Esophagus mucosa (tissue), 1 donor: ENCODE data around the gene LUZP4. TPM values are rescaled to one million over a fixed set of nuclear protein-coding genes. Genes with fewer than 3 reads are reported as not detected.
"Not testable (repeated sequence)": the region's sequence is repeated elsewhere in the genome, so short reads cannot be mapped to it uniquely, and the experiment has no call there.

Source experiments
- ATAC-seq: fragments of 200-7000 bp; cut with Tn5 transposase; one replicate; pipeline ENCODE4 v1.9.1; 2020
- total RNA-seq: library from RNA; stranded (reverse); gene quantifications from one replicate; pipeline ENCODE4 v1.2.4, GENCODE V29; 2023
- donor health status: DM: yes; HTN: yes; CAD: no.

The LUZP4 gene, protein sequence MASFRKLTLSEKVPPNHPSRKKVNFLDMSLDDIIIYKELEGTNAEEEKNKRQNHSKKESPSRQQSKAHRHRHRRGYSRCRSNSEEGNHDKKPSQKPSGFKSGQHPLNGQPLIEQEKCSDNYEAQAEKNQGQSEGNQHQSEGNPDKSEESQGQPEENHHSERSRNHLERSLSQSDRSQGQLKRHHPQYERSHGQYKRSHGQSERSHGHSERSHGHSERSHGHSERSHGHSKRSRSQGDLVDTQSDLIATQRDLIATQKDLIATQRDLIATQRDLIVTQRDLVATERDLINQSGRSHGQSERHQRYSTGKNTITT
- total RNA-seq = not detected

GRCh38 chrX:115289465-115289864, at the start of gene LUZP4:
TSS of gene LUZP4 (plus strand) at chrX:115289715. CDS start at chrX:115289760, 45 bp downstream.
- no peak for ATAC-seq

DNA sequence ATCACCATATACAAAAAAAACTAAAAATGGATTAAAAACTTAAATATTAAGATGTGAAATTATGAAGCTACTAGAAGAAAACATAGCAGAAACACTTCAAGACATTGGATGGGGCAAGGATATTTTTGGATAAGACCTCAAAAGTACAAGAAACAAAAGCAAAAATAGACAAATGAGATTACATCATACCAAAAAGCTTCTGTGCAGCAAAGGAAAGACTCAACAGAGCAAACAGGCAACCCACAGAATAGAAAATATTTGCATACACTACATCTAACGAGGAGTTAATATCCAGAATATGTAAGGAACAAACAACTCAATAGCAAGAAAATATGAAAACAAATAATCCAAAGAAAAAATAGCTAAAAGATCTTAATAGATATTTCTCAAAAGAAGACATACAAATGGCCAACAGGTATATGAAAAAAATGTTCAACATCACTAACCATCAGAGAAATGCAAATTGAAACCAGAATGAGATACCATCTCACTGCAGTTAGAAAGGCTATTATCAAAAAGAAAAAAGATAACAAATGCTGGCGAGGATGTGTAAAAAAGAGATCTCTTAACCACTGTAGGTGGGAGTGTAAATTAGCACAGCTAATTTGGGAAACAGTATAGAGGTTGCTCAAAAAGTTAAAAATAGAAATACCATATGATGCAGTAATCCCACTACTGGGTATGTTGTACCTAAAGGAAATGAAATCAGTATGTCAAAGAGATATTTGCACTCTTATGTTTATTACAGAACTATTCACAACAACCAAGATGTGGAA, 37.9 kb upstream of the LUZP4 start:
- ATAC-seq = no peak

- no peak for ATAC-seq
These were observed 34.5 kb upstream of the LUZP4 start for GRCh38 chrX:115255003-115255402.

DNA sequence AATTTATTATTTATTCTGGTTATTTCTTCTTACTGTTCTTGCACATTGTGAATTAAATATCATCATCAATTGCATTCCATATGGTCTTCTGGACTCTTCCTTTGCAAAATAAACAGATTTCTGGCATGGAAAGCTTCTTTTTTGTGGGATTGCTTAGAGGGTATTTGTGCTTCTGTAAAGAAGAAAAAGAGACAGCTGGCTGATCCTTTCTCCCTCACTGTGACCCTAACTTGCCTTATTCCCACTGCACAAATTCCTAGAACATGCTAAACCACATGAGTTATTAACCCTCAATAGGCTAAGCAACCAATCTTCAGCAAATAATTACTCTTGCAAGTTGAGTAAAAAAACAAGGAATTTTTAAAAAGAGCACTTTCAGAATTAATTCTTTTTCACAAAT, 31.8 kb upstream of the LUZP4 start:
- ATAC-seq = no peak

- ATAC-seq = no peak
These were observed 30.2 kb upstream of the LUZP4 start for GRCh38 chrX:115259238-115259875.

DNA sequence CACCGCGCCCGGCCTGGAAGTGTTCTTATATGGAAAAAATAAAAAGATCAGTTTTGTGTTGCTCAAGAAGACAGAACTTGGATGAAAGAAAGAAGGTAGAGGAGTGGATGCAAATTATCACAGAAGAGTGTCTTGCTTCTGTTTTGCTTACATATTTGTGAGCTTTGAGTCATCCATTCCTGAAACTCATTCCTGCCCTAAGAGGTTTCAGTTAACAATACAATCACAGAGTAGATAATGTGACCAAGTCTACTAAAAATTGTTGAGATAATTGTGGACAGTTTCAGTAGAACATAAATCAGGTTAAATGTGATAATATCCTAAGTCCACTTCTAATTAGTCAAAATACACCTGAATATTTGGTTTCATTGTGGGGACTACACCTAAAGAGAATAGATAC, 29.2 kb upstream of the LUZP4 start:
- no peak for ATAC-seq

GRCh38 chrX:115261148-115261547, 28.4 kb upstream of the LUZP4 start:
- ATAC-seq = no peak

DNA sequence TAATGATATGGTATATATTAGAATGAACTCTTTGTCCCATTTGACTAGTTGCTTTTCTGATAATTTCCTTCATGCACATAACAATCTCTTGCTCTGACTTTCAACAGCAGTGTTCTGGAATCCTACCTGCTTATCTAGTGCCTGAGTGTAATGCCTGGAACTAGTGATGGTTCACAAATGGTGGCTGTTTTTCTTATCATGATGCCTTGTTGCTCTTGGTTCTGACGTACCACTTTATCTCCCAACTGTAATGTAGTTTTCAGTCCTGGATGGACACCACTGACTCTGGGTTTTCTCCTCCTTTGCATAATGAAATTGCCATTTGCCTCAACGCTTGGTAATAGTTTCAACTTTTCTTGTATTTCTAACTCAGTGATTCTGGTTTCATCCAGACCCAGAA, 25.5 kb upstream of the LUZP4 start:
- no peak for ATAC-seq

DNA sequence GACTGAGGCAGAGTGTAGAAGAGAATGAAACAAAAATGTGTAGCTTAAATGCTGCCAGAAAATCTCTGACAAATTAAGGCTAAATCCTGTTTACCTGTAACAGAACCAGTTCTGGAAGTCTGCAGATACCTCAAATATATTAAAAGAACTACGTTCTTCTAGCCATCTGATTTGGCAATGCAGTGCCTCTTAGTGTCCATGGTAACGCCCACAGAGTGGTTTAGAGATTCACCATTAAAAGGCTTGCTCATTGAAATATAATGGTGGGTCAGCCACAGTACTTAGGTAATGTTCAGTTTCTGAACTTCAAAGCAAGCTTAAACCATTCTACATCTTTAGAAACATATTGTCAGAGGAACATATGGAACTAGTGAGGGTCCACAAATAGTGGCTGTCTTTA, 23.2 kb upstream of the LUZP4 start:
- ATAC-seq = no peak

- ATAC-seq = no peak
These were observed 21.1 kb upstream of the LUZP4 start for GRCh38 chrX:115268421-115268820.

- ATAC-seq = no peak
These were observed 20.3 kb upstream of the LUZP4 start for GRCh38 chrX:115269051-115269683.

DNA sequence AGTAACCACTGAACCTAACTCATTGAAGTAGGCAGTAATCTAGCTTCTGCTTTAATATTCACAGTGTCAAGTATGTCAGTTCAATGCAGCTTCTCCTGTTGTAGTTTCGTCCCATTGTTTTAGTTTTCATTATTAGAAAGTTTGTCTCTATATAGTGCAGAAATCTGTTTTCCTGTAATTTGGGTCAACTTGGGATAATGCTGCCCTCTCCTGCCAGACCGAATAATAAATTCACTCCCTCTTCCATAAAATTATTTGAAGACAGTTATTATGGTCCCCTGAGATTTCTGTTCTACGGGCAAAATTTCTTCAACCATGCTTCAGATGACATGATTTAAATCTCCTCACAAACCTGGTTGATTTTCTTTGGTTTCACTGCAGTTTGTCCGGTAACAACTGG, 4.6 kb upstream of the LUZP4 start:
- ATAC-seq = no peak

DNA sequence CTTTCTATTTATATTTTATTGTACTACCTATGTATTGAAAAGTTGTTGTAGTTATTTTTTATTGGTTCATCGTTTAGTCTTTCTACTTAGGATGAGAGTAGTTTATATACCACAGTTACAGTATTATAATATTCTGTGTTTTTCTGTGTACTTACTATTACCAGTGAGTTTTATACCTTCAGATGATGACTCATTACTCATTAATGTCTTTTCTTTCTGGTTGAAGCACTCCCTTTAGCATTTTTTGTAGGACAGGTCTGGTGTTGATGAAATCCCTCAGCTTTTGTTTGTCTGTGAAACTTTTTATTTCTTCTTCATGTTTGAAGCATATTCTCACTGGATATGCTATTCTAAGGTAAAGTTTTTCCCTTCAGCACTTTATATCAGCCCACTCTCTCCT, 7.7 kb downstream of the LUZP4 start:
- ATAC-seq = no peak

- ATAC-seq = no peak
These were observed 21.6 kb downstream of the LUZP4 start for GRCh38 chrX:115311139-115311538.

DNA sequence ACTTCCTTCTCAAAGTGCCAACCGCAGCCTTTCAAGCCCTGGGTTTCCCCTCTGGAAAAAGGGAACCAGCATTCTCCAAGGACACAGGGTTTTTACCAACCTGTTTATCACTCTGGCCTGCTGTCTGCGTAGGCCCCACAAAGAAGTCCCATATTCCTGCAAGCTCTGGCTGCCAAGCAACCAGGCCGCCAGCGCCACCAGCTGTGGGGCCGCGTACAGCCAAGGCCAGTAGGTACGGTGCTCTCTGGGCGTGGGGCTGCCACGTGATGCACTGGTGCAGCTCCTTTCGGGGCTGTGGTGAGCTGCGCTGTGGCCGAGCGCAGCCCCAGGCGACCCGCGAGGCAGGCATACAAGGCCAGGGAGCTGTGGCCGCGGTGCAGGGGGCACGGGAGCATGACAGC, 22.1 kb downstream of the LUZP4 start:
- no peak for ATAC-seq

- no peak for ATAC-seq
These were observed 28.6 kb downstream of the LUZP4 start for GRCh38 chrX:115318139-115318538.

- ATAC-seq = no peak
These were observed 32.9 kb downstream of the LUZP4 start for GRCh38 chrX:115322375-115322774.

DNA sequence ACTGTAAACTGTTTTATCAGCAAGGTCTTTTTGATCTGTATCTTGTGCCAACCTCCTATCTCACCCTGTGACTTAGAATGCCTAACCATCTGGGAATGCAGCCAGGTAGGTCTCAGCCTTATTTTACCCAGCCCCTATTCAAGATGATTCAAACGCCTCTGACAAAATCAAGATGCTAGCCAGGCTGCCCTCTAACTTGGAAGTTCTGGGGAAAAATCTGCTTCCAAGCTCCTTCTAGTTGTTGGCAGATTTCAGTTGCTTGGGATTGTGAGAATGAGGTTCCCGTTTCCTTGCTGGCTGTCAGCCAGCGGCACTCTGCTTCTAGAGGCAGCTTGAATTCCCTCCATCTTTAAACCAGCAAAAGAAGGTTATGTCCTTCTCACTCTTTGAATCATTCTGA, 34.7 kb downstream of the LUZP4 start:
- no peak for ATAC-seq

- ATAC-seq = not testable (repeated sequence)
These were observed 39.8 kb downstream of the LUZP4 start for GRCh38 chrX:115329282-115329681.

- no peak for ATAC-seq
These were observed 41.1 kb downstream of the LUZP4 start for GRCh38 chrX:115330498-115331168.

- ATAC-seq = no peak
These were observed 43.3 kb downstream of the LUZP4 start for GRCh38 chrX:115332832-115333231.

GRCh38 chrX:115333446-115333845, 43.9 kb downstream of the LUZP4 start:
- no peak for ATAC-seq
